Psoas muscle (tissue), 8 donors: ENCODE measurements around the gene CERS1. TPM values are rescaled to one million over a fixed set of nuclear protein-coding genes. Genes with fewer than 3 reads are reported as not detected.

Experiments used
- ATAC-seq, 4 donors: fragments of 200-7000 bp; cut with Tn5 transposase; one replicate each; pipeline ENCODE4 v1.9.1; 2020; ENCODE audit warnings: moderate library complexity in 3 of 4, mild to moderate bottlenecking in 2 of 4
- DNase-seq, 2 donors: peaks; one replicate each; pipeline ENCODE4 v3.0.0-alpha.2; 2020
- H3K27ac ChIP-seq: fragments of 200-600 bp; one replicate; pipeline ENCODE4 v1.8.0; 2022
- H3K27me3 ChIP-seq, 3 donors: fragments of 200-600 bp in 1 of 3; one replicate each; pipeline versions ENCODE4 v1.6.1 to v1.8.0; 2013 to 2022; ENCODE audit warnings: low read length in 2 of 3, mild to moderate bottlenecking in 2 of 3, moderate library complexity in 1 of 3; ENCODE audit not compliant: insufficient read depth in 3 of 3
- H3K36me3 ChIP-seq, 2 donors: fragments of 200-600 bp in 1 of 2; one replicate each; pipeline versions ENCODE4 v1.6.1 to v1.8.0; 2013 to 2022; ENCODE audit warnings: low read depth in 1 of 2, mild to moderate bottlenecking in 1 of 2, moderate library complexity in 1 of 2; ENCODE audit not compliant: insufficient read depth in 1 of 2
- H3K4me1 ChIP-seq: fragments of 200-600 bp; one replicate; pipeline ENCODE4 v1.8.0; 2022
- H3K4me3 ChIP-seq: fragments of 200-600 bp; one replicate; pipeline ENCODE4 v1.8.0; 2022; ENCODE audit warnings: mild to moderate bottlenecking
- H3K9me3 ChIP-seq: fragments of 200-600 bp; one replicate; pipeline ENCODE4 v1.8.0; 2022
- WGBS, 3 donors: extraction: QIAGEN DNeasy Blood & Tissue Kit; methylation state at CpG; one replicate each; pipeline versions ENCODE4 v1.1.6 to v1.1.7; 2013; 5-methylcytosine and 5-hydroxymethylcytosine counted together
- intact Hi-C, 2 donors: fragments of 100-400 bp; cut with DNase I; formaldehyde crosslinking; loops; one replicate each; pipeline versions ENCODE4 v1.11.0 to v1.14.2; 2022
- polyA plus RNA-seq, 3 donors: library from polyadenylated mRNA; stranded (reverse); fragments of 200-250 nt; gene quantifications; one replicate each; pipeline ENCODE4 v1.2.3, GENCODE V29; 2013
- total RNA-seq, 4 donors: library from RNA; stranded (reverse); fragmentation: NEBNext Ultra II Directional in 2 of 4; extraction: Animal tissue kit (Norgen Biotek cat#: 25700) in 2 of 4; gene quantifications; one replicate each; pipeline versions ENCODE4 v1.2.1 to v1.2.4, GENCODE V29; 2021 to 2023
- TF ChIP-seq, protein P1 (sequence below): fragments of 200-600 bp; IDR thresholded peaks from one replicate; pipeline ENCODE4 v1.8.0; 2022; ENCODE audit warnings: antibody characterized with exemption
- donor health status: healthy with polysubstance abuse.
- donor health status: DM: no; HTN: no; CAD: no; lungs with moderate emphysema.
- donor health status: Bipolar disorder and iron deficiency.
- donor health status: healthy.
- donor health status: DM: yes; HTN: yes; CAD: no.
- donor health status: DM: no; HTN: no; CAD: no.
- donor health status: DM: no; HTN: no; CAD: no.
- donor health status: DM: yes; HTN: yes; CAD: no.

Gene CERS1
- total and polyA plus RNA-seq, 7 donors = 2.1 to 6.4 (median 4.5) TPM

GRCh38 chr19:18853755-18854427, 42.1 kb downstream of the CERS1 start:
- Histone ChIP-seq H3K4me1 (peaks cover 20% of the 10 kb centered on the region), H3K9me3 (no peaks in the 10 kb centered on the region), H3K4me3 (no peak overlapping the region), H3K27me3 (no peaks in the 10 kb centered on the region), H3K36me3 (peaks cover 0 to 91% of the 10 kb centered on the region in 2 donors), H3K27ac (no peak overlapping the region)
- TF ChIP-seq, protein P1, sequence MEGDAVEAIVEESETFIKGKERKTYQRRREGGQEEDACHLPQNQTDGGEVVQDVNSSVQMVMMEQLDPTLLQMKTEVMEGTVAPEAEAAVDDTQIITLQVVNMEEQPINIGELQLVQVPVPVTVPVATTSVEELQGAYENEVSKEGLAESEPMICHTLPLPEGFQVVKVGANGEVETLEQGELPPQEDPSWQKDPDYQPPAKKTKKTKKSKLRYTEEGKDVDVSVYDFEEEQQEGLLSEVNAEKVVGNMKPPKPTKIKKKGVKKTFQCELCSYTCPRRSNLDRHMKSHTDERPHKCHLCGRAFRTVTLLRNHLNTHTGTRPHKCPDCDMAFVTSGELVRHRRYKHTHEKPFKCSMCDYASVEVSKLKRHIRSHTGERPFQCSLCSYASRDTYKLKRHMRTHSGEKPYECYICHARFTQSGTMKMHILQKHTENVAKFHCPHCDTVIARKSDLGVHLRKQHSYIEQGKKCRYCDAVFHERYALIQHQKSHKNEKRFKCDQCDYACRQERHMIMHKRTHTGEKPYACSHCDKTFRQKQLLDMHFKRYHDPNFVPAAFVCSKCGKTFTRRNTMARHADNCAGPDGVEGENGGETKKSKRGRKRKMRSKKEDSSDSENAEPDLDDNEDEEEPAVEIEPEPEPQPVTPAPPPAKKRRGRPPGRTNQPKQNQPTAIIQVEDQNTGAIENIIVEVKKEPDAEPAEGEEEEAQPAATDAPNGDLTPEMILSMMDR = no peak
- DNase-seq (peak in 1 of 2 donors; percentile 11), ATAC-seq (no peak)
- WGBS, 3 donors = 80 to 81% (median 81%) methylated on average over 17 of the region's 17 CpGs
- intact Hi-C loops = no loop called here

GRCh38 chr19:18852648-18853047, 43.3 kb downstream of the CERS1 start:
- no peaks in the 10 kb centered on the region for H3K27me3 ChIP-seq
- DNase-seq = no peak
- TF ChIP-seq, protein P1 = no peak
- H3K9me3 ChIP-seq = no peaks in the 10 kb centered on the region
- intact Hi-C loops = no loop called here
- H3K4me3 ChIP-seq = no peak overlapping the region
- H3K27ac ChIP-seq = no peak overlapping the region
- 77 to 79% (median 78%) methylated on average over 12 of the region's 12 CpGs for WGBS, 3 donors
- peaks cover 32% of the 10 kb centered on the region for H3K4me1 ChIP-seq
- H3K36me3 ChIP-seq = peaks cover 0 to 90% of the 10 kb centered on the region in 2 donors
- no peak for ATAC-seq

GRCh38 chr19:18851673-18852325, 44.2 kb downstream of the CERS1 start:
- Histone ChIP-seq H3K27ac (no peak overlapping the region), H3K9me3 (no peaks in the 10 kb centered on the region), H3K4me3 (no peak overlapping the region), H3K27me3 (no peaks in the 10 kb centered on the region), H3K4me1 (peaks cover 41% of the 10 kb centered on the region), H3K36me3 (peaks cover 0 to 83% of the 10 kb centered on the region in 2 donors)
- intact Hi-C loops = no loop called here
- 90 to 94% (median 94%) methylated on average over 30 to 31 of the region's 31 CpGs for WGBS, 3 donors
- no peak for DNase-seq
- no peak for ATAC-seq
- TF ChIP-seq, protein P1 = no peak

GRCh38 chr19:18850471-18851375, 45.2 kb downstream of the CERS1 start:
- Histone ChIP-seq H3K4me3 (no peak overlapping the region), H3K4me1 (peaks cover 42% of the 10 kb centered on the region), H3K9me3 (no peaks in the 10 kb centered on the region), H3K27me3 (no peaks in the 10 kb centered on the region), H3K27ac (peak overlapping the region; percentile 67), H3K36me3 (peaks cover 0 to 72% of the 10 kb centered on the region in 2 donors)
- WGBS, 3 donors = 67 to 72% (median 70%) methylated on average over 27 of the region's 27 CpGs
- DNase-seq = no peak
- TF ChIP-seq, protein P1 = no peak
- intact Hi-C loops = no loop called here
- no peak for ATAC-seq
